Measurements from ENCODE around the gene MAST2.

Gene MAST2

GRCh38 chr1:45971922-45972531 is 168.6 kb downstream of the MAST2 start:
- H3K27me3 ChIP-seq: no peaks in the 10 kb centered on the region
- H3K27ac ChIP-seq: no peak overlapping the region
- peaks cover 7 to 9% of the 10 kb centered on the region in 2 experiments for H3K4me1 ChIP-seq (ENCODE audit: control insufficient read depth in 1 of 2, insufficient read depth in 1 of 2, low read depth in 1 of 2, low read length in 1 of 2)
- H3K4me3 ChIP-seq (ENCODE audit: low read depth in 1 of 2, low read length in 1 of 2): no peak overlapping the region
- no peak for TF ChIP-seq CTCF (IDR thresholded peaks at IDR 0.05)
- H3K36me3 ChIP-seq: peaks cover 8% of the 10 kb centered on the region
- H3K9me3 ChIP-seq: no peaks in the 10 kb centered on the region

GRCh38 chr1:45972621-45973020 is 169.2 kb downstream of the MAST2 start:
- Histone ChIP-seq H3K27me3 (no peaks in the 10 kb centered on the region), H3K9me3 (no peaks in the 10 kb centered on the region), H3K27ac (no peak overlapping the region), H3K4me1 (ENCODE audit: control insufficient read depth in 1 of 2, insufficient read depth in 1 of 2, low read depth in 1 of 2, low read length in 1 of 2) (peaks cover 7 to 9% of the 10 kb centered on the region in 2 experiments), H3K4me3 (ENCODE audit: low read depth in 1 of 2, low read length in 1 of 2) (no peak overlapping the region), H3K36me3 (peaks cover 8% of the 10 kb centered on the region)
- TF ChIP-seq CTCF (IDR thresholded peaks at IDR 0.05): no peak

GRCh38 chr1:45973121-45973520 is 169.7 kb downstream of the MAST2 start:
- peaks cover 8% of the 10 kb centered on the region for H3K36me3 ChIP-seq
- no peak for TF ChIP-seq CTCF (IDR thresholded peaks at IDR 0.05)
- H3K9me3 ChIP-seq: no peaks in the 10 kb centered on the region
- no peak overlapping the region for H3K27ac ChIP-seq
- no peaks in the 10 kb centered on the region for H3K27me3 ChIP-seq
- H3K4me3 ChIP-seq (ENCODE audit: low read depth in 1 of 2, low read length in 1 of 2): no peak overlapping the region
- peaks cover 7 to 9% of the 10 kb centered on the region in 2 experiments for H3K4me1 ChIP-seq (ENCODE audit: control insufficient read depth in 1 of 2, insufficient read depth in 1 of 2, low read depth in 1 of 2, low read length in 1 of 2)

GRCh38 chr1:45974541-45975269 is 171.3 kb downstream of the MAST2 start:
- H3K4me1 ChIP-seq (ENCODE audit: control insufficient read depth in 1 of 2, insufficient read depth in 1 of 2, low read depth in 1 of 2, low read length in 1 of 2): peaks cover 7 to 9% of the 10 kb centered on the region in 2 experiments
- H3K36me3 ChIP-seq: peaks cover 4% of the 10 kb centered on the region
- TF ChIP-seq CTCF (IDR thresholded peaks at IDR 0.05): no peak
- no peaks in the 10 kb centered on the region for H3K27me3 ChIP-seq
- H3K27ac ChIP-seq: no peak overlapping the region
- no peaks in the 10 kb centered on the region for H3K9me3 ChIP-seq
- no peak overlapping the region for H3K4me3 ChIP-seq (ENCODE audit: low read depth in 1 of 2, low read length in 1 of 2)

GRCh38 chr1:45976623-45977022 is 173.2 kb downstream of the MAST2 start:
- H3K36me3 ChIP-seq: peaks cover 4% of the 10 kb centered on the region
- H3K4me1 ChIP-seq (ENCODE audit: control insufficient read depth in 1 of 2, insufficient read depth in 1 of 2, low read depth in 1 of 2, low read length in 1 of 2): peaks cover 7 to 9% of the 10 kb centered on the region in 2 experiments
- H3K27me3 ChIP-seq: no peaks in the 10 kb centered on the region
- TF ChIP-seq CTCF (IDR thresholded peaks at IDR 0.05): no peak
- H3K9me3 ChIP-seq: no peaks in the 10 kb centered on the region
- no peak overlapping the region for H3K4me3 ChIP-seq (ENCODE audit: low read depth in 1 of 2, low read length in 1 of 2)
- H3K27ac ChIP-seq: no peak overlapping the region

All from neutrophil (primary cell).